HCEC 1CT (cell line): ENCODE measurements around the gene FOSL1.

Experiments
- DNase-seq: peaks from one replicate; pipeline ENCODE4 v3.0.0-alpha.2; 2017

Gene FOSL1

GRCh38 chr11:65919141-65919572 is 19.0 kb upstream of the FOSL1 start, which contains the start of gene DRAP1:
DRAP1 (plus strand) TSS chr11:65919426; CDS start chr11:65919502, 76 bp downstream.
- DNase-seq = peak; percentile 99

DNA sequence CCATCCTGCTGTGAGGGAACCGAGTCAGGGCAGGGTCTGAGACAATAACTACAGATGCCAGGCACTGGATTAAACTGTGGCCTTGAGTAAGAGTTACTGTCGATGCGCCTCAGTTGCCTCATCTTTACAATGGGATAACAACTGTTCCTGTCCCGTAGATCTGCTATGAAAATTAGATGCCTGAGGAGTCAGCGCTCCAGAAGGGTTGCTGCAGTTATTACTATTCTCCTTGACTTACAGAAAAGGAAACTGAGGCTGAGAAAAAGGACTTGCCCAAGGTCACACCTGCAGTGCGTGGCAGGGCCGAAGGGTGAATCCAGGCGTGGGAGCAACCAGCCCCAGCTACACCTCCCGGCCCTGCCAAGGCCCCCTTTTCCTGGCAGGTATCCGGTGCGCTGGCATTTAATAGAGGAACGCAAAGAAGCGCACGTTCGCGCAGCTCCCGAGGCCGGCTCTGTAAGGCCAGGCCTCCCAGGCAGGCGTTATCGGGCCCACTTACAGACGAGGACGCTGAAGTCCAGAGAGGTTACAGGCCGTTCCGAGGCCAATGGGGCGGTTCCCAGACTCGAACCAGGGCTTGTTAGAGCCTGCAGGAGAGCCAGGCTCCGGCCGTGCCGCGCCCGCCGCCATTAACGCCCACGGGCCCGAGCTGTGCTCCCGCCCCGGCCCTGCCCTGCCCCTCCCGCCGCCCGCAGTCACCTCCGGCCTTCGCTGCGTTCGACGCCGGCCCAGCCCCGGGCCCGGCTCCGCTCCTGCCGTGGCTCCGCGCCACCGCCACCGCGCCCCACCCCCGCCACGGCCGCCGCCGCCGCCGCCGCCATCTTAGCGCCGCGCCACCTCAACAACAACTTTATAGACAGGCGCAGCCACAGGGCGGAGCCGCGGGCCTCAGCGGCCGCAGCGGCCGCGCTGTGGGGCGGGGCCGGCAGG is 18.3 kb upstream of the FOSL1 start, which contains the start of gene C11orf68:
Gene C11orf68 (minus strand): TSS at position 852 of the 930 bp plus-strand sequence. CDS start 31 bp downstream, at position 821.
- DNase-seq = no peak

DNA sequence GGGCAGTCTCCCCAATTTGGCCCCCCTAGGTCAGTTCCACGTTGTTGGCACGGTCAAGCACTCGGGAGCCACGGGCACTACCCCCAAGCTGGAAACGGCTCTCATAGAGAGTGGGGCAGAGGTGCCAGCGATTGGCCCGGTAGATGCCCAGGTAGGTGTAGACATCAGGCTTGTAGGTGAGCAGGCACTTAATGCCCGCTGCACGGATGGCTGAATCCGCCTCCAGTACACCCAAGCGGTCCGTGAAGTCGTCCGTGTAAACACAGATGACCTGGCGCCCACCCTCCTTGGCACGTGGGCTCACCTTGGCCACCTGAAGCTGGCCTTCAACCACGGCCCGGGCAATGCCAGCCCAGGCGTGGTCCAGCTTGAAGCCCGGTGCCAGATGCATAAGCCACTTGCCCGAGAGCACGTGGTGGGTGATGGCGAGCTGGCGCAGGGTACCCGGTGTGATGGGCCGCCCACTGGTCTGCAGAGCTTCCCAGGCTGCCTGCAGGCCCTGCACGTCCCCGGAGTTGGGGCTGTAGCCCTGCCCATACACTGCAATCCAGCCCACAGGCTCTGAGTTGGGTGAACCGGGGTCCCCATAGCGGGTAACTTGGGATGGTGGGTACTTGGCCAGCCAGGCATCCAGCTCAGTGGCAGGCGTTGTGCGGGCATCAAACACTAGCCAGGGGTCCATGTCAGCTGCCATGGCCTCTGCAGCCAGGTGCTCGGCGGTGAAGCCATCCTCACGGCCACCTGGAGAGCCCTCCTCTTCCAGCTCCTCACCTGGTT is 17.4 kb upstream of the FOSL1 start:
- no peak for DNase-seq

GRCh38 chr11:65917077-65917433 is 16.9 kb upstream of the FOSL1 start:
- no peak for DNase-seq

GRCh38 chr11:65916391-65916790 is 16.2 kb upstream of the FOSL1 start:
- no peak for DNase-seq

DNA sequence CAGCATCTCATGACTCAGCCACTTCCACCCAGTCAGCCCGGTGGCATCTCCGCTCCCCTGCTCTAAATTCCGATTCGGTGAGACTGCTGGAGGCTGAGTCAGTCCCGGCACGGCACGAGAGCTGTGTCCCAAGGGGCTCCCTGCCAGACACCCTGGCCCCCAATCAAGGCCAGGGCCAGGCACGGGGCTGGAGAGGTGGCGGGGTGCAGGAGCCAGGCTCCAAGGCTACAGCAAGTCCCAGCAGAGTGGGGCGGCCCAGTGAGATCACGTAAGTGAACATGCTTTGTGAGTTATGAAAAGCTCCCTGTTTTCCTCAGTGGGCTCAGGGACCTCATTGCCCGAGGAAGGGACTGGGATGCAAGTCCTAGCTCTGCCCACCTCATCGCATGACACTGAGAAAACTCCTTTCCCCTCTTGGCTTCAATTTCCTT is 15.6 kb upstream of the FOSL1 start:
- DNase-seq = peak; percentile 99

DNA sequence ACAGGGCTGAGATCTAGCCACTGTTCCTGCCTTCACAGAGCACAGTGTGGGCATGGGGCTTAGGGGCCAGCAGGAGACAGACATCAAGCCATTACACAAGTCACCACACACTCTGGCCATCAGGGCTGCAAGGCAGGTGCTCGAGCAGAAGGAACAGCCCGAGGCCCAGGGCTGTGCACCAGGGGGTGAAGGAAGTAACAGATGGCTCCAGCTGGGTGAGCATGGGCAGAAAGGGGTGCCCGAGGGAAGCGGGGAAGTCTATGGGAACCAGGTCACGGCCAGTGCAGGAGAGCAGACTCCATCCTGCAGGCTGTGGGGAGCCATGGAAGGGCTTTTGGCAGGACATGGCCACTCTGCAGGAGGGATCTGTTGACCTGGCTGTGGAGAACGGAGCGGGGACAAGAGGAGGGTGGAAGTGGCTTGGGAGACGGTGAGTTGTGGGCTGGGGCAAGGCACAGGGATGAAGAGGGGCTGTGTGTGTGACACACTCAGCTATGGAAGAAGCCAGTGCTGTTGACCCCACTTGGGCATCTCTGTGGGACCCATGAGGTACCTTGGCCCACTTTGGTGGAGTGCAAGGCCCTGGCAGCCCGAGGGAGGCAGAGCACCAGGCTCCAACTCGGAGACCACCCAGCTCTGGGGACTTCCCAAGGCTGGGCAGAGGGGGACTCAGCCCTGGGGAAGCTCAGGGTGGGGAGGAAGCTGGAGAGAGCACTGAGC is 15.1 kb upstream of the FOSL1 start:
- peak; percentile 73 for DNase-seq

GRCh38 chr11:65912845-65913244 is 12.7 kb upstream of the FOSL1 start:
- DNase-seq = peak; percentile 83

- peak; percentile 93 for DNase-seq
These were observed 11.7 kb upstream of the FOSL1 start for GRCh38 chr11:65911682-65912568.

DNA sequence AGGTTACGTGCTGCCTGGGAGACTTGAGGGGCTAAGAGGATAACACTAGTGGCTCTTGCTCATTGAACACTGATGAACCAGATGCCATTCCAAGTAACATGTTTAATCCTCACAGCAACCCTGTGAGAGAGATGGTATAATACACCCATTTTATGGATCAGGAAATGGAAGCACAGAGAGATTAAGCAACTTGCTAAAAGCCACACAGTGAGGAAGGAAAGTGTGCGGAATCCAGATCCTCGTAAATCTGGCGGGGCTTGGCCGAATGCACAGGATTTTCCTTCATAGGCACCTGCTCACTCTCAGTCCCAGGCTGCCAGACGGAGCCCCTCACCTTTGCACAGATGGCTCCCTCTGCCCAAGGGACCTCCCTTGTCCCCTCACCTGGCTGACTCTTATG is 7.7 kb upstream of the FOSL1 start:
- DNase-seq = no peak

DNA sequence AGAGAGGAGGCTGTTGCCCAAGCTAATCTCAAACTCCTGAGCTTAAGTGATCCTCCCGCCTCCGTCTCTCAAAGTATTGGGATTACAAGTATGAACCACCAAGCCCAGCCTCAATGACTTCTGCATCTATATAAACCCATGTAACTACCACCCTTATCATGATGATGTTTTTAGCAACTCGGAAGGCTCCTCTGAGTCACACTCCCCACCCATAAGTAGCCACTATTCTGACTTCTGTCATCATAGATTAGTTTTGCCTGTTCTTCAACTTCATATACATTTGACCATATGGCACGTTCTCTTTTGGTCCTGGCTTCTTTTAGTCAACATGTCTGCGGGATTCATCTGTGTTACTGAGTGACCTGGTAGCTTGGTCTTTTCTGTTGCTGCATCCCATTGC is 6.4 kb upstream of the FOSL1 start:
- no peak for DNase-seq

DNA sequence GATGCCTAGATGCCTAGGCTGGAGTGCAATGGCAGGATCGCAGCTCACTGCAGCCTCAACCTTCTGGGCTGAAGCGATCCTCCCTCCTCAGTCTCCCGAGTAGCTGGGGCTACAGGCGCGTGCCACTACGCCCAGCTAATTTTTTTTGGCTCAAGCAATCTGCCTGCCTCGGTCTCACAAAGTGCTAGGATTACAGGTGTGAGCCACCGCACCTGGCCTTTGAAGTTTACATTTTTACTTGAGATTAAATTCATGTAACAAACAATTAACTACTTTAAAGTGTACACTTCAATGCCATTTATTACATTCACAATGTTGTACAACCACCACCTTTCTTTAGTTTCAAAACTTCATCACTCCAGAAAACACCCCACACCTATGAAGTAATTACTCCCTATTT is 3.5 kb upstream of the FOSL1 start:
- DNase-seq = no peak

DNA sequence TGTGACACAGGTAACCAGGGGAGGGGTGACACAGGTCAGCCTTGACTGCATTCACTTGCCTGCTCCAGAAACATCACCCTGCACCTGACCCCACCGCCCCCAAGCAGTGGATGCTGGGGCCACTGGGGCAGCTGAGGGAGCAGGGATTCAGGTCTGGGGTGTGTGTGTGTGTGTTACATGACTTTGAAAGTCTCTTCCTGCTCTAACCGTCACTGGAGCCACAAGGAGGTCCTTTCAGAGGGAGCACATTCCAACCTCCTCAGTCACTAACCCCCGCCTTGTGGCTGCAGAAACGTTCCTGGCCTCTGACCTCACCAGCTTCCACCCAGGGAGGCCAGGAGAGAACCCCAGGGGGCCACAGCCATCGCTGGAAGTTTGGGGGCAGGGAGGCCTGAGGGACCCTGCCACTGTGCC is 2.9 kb upstream of the FOSL1 start:
- peak; percentile 93 for DNase-seq

DNA sequence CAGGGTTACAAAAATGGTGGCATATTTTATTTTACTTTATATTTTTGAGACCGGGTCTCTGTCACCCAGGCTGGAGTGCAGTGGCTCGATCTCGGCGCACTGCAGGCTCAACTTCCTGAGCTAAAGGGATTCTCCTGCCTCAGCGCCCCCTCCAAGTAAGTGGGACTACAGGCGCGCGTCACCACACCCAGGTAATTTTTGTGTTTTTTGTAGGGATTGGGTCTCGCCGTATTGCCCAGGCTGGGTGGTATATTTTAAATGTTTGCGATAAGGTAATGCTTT is 652 bp upstream of the FOSL1 start:
- no peak for DNase-seq

DNA sequence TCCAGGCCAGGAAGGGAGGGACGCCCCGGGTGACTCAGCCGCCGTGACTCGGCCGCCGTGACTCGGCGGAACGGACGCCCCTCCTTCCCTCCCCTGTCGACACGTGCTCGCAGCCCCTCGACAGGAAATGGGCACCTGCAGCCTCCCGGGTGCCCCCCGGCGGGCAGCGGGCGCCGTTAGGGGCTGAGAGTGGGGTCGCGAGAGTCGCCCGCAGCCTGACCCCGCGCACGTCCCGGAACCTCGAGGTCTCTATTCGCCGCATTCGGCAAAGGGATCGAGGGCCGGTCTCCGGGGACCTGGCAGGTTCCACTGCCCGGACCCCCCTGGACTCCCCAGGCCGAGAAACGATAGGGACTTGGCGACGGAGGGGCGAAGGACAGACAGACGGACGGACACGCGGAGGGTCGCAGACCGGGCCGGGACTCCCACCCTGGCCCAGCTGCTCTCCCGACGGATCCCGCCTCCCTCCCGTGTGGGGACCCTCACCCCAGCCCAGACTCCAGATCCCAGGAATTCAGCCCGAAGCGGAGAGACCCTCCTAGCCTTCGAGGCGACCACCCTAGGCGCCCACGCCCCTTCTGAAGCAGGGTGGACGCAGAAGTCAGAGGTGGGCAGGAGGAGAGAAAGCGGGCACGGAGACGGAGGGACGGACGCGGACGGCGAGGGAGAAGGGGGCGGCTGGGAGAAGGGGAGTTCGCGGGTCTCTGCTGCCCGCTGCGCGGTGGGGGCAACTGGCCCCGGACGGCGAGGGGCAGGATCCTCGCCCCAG is 648 bp downstream of the FOSL1 start:
- DNase-seq = peak; percentile 82

GRCh38 chr11:65898656-65899355 is 1.4 kb downstream of the FOSL1 start:
- DNase-seq = no peak

DNA sequence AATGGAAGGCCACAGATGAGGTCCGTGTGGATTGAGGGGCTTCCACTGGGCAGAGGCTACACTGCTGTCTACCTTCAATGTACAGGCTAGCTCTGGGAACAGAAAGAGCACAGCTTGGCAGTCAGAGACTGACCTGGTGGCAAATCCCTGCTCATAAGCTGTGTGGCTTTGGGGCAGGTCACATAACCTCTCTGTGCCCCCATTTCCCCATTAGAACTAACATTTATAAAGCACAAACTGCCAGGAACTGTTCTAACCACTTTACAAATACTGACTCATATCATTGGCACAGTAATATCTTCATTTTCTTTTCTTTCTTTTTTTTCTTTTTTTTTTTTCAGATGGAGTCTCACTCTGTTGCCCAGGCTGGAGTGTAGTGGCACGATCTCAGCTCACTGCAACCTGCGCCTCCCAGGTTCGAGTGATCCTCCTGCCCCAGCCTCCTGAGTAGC is 3.1 kb downstream of the FOSL1 start:
- DNase-seq = no peak

- DNase-seq = no peak
These were observed 3.9 kb downstream of the FOSL1 start for GRCh38 chr11:65896034-65896999.

DNA sequence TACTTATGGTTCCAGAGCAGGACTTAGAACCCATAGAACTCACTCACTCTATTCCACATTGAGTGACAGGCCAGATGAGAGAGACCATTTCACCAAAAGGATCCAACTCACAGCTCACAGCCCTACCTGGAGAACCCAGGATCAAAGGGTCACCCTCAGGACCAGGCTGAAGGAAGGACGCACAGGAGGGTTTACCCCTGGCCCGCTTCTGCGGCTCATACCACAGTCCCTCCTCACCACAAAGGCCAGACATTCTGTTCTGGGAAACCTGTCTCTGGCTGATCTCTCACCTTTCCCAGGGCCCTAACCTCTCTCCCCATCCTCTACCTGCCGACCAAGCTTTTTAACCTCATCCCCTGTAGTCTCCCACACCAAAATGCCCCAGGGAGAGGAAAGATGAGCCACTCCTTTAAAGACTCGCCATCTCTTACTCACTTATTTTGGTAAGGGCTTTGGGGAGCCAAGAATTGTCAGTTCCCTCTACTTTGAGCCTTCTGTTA is 4.7 kb downstream of the FOSL1 start:
- DNase-seq = no peak
